Activated T-cell treated with anti-CD3 and anti-CD28 coated beads for 4 hours (primary cell): Measurements from ENCODE around the gene TBC1D8B.
"Not testable (repeated sequence)": the region's sequence is repeated elsewhere in the genome, so short reads cannot be mapped to it uniquely, and the experiment has no call there.

Experiments used
- DNase-seq: peaks from one replicate; pipeline ENCODE4 v3.0.0-alpha.2; 2020

The TBC1D8B gene

DNA sequence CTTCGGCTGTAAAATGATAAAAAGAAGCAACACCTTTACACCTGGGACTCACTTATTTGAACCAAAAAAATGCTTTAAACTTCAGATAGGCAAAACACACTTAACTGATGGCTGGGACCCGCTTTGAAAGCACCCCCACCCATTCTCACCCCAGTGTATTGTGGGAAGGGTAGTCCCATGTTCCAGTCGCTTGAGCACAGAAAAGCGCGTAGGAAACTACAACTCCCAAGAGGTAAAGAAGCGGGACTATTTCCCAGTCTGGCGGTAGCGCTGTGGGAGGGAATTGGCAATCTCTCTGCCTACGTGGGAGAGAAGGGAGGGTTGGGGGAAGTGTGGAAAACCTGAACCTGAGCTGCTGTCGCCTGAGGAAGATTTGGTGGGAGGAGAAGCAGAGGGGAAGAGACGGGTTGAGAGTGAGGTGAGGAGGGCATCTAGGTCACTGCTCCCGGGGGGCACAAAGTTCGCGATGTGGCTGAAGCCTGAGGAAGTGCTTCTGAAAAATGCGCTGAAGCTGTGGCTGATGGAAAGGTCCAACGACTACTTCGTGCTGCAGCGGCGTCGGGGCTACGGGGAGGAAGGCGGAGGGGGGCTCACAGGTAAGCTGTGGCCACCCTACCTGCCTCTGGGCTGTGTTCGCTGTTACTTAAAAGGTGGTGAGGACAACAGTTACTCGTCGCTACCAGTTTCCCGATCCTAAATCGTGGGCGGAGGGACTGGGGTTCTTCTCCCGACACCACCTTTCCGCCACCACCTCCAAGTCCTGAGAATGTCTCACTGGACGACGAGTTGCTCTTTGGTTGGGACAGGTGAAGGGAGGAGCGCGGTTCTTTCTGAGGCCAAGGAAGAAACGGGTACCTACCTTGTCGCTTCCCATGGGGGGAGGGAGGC, at the start of gene TBC1D8B:
TBC1D8B (plus strand) TSS at position 286 of the 888 bp plus-strand sequence; CDS start at position 467, 181 bp downstream.
- DNase-seq = no peak

GRCh38 chrX:106769288-106769687, 33.2 kb upstream of the TBC1D8B start:
- DNase-seq = not testable (repeated sequence)

DNA sequence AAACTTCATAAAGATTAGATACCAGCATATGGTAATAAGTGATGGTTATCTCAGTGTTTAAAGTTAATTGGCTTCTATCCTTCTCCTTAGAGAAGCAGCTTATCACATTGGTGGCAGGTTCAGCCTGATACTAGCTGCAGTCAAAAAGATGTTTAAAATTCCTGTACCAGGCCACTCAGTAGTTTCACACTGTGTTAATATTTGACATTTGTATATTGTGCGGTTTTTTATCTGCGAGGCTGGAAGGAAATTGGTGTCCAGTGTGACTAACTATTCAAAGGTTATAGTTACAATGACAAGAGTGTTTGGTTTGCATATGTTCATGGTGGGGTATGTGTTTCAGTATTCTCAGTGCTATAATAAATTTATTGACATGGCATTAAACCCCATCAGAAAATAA, 27.5 kb upstream of the TBC1D8B start:
- DNase-seq = no peak

GRCh38 chrX:106780264-106780663, 22.2 kb upstream of the TBC1D8B start:
- no peak for DNase-seq

DNA sequence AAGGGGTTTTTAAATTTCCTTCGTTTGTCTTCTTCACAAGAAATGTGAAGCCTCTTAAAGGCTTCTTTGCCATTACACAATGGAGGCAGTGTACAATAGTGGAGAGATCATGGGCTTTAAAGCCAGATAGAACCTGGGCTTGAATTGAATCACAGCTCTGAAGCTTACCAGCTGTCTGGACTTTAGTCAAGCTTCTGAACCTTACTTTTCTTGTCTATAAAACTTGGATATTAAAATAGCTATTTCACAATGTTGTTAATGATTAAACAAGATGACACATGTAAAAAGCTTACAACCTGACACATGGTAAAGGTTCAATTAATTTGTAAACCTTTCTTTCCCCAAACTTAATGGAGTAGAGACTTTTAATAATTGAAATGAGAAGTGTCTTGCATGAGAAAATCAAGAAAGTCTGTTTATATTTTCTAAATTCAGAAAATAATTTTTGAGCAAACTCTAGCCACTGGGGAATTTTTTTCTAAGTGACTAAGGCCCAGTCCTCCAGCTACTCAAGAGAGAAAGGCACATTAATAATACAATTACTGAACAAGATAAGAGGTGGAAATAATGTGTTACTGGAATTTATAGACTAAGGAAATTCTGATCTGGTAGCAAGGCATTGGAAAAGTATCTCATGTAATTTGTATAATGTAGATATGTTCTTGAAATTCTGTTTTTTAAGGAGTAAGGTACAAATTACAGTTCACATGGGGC, 21.7 kb upstream of the TBC1D8B start:
- no peak for DNase-seq

DNA sequence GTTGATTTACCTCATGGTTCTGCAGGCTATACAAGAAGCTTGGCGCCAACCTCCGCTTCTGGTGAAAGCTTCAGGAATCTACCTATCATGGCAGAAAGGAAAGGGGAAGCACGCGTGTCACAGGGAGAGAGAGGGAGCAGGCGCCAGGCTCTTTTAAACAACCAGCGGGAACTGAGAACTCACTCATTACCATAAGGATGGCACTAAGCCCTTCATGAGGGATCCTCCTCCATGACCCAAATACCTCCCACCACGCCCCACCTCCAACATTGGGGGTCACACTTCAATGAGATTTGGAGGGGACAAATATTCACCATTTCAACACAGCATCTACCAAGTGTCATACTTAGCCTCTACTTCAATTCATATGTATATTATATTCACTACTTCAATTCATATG, 18.8 kb upstream of the TBC1D8B start:
- no peak for DNase-seq

DNA sequence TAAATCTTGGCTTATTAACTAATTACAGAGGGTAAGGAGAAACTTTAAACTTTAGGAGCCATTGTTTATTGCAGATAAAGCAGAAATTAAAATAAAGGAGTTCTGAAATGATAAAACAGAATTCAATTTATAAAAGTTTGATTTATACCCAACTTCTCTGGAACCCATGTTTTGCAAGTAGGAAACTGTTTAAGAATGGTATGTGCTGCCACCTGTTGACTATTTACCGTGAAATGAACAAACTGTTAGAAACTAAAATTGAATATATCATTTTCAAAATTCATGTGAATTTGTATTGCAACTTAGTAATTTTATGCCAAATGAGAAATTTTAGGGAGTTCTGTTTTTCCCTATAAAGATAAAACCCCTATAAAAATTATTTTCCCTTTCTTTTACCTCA, 11.0 kb upstream of the TBC1D8B start:
- DNase-seq = no peak

DNA sequence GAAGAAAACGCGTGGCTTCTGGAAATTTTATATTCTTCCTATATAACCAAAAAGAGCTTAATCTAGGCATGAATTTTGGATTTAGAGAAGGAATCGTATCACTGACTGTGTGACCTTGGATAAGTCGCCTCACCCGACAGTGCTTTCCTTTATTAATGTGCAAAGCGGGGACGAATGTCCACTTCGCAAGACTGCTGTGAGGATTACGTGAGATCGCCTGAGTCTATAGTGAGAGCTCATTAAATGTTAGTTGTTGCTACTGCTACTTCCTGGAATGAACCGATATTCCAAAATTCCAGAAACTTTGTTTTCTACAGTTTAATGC, 448 bp upstream of the TBC1D8B start:
- no peak for DNase-seq

DNA sequence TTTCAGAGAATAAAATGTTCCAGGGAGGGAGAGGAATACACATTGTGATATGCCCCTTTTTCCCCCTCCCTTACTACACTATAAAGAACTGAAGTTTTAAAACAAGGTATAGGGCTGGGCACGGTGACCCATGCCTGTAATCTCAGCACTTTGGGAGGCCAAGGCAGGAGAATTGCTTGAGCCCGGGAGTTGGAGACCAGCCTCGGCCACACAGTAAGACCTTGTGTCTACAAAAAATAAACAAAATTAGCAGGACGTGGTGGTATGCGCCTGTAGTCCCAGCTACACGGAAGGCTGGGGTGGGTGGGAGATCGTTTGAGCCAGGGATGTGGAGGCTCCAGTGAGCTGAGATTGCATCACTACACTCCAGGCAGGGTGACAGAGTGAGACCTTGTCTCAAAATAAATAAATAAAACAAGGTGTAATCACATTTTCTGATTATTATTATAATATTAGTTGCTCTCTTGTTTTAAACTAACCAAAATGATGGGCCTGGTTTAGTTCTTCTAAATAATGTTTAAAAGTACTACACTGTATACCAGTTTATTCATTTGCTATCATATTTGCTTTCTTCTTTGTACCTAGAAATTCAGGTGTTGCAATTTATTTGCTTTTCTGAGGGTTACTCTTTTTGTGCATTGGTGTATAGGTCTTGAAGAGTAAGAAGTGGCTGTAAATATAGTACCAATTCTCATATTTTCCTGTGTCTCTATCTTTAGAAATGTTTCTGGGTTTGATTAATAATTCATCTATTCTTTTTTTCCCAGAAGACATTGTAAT, 8.8 kb downstream of the TBC1D8B start:
- DNase-seq = no peak

DNA sequence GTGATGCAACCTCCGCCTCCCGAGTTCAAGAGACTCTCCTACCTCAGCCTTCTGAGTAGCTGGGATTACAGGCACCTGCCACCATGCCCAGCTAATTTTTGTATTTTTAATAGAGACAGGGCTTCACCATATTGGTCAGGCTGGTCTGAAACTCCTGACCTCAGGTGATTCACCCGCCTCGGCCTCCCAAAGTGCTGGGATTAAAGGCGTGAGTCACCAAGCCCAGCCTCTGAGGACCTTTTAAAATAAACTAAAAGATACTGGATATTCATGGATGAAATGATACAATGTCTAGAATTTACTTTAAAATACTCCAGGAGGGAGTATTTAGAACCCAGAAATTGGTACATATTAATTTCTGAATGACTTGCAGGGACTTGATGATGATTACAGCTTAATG, 10.5 kb downstream of the TBC1D8B start:
- DNase-seq = not testable (repeated sequence)

GRCh38 chrX:106814093-106814492, 11.6 kb downstream of the TBC1D8B start:
- DNase-seq = not testable (repeated sequence)

GRCh38 chrX:106862972-106863688, 60.7 kb downstream of the TBC1D8B start:
- no peak for DNase-seq

- DNase-seq = no peak
Observed at GRCh38 chrX:106863697-106864096, 61.2 kb downstream of the TBC1D8B start.

DNA sequence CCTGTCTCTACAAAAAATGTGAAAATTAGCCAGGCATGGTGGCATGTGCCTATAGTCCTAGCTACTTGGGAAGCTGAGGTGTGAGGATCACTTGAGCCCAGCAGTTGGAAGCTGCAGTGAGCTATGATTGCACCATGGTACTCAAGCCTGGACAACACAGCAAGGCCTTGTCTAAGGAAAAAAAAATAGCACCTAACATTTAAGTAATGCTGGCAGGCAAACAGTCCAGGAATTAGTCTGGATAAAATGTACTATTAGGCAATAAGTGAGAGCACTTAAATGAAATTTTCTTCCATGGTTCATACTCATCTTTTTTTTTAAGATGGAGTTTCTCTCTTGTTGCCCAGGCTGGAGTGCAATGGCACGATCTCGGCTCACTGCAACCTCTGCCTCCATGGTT, 70.3 kb downstream of the TBC1D8B start:
- not testable (repeated sequence) for DNase-seq

DNA sequence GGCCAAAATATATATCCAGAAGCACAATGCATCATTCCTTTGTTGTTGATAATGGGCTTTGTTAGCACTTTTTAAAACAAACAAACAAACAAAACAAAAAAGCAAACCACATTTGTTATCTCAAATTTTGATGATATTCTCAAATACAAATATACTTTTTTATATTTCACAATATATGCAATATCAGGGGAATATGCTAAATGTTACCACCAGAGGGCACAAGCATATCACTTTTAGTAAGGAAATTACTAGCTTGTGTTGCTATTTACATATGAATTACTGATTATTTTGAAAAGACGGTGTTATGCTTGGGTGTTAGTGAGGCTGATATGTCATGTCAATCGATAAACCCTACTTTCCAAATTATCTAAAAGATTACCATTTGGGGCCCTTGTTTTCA, 71.6 kb downstream of the TBC1D8B start:
- DNase-seq = no peak

DNA sequence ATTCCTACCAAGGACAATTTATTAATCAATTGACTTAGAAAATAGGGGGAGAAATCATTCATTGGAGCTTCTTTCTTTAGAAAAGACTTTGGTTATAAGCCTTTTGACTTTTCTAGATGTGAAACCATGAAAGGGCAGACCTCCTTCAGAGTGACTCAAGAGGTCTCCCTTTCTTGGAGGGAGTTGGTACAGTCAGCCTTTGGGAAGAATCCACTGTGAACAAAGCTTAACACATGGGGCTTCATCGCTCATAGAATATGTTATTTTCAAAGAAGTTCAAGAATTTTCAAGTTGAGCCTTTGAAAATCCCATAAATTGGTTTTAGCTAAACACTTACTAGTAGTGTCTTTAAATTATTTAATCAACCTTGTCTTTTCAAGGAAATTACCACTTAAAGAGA, 72.7 kb downstream of the TBC1D8B start:
- DNase-seq = no peak

GRCh38 chrX:106889468-106889867, 87.0 kb downstream of the TBC1D8B start:
- no peak for DNase-seq

DNA sequence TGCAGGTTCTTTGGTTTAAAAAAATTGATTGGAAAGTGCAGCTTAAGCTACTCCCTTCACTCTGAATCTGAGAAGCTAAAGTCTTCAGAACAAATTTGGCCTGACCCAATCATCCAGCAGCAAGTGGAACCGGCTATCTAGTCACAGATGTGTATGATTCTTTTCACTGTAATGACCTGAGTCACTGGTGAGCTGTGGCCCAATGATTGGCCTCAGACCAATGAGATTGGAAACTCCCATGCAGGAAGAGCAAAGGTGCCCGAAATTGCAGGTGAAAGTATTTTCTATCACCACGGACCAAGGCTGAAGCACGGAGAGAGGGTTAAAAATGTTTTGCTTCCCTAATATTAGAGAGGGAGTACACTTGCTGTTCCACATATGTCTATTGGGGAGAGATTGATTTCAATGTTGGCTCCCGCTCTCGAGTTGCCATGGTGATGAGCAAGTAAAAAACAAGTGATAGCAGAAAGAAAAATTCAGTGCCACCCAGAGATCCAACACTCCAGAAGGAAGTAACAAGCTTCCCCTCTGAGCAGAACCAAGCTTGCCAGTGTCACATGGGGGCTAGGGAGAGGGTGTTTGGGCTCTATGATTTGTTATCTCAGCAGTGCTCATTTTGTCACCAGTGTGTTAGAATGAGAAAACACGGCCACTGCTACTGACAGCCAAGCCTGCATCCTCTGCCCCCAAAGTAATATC, 89.4 kb downstream of the TBC1D8B start:
- DNase-seq = no peak

DNA sequence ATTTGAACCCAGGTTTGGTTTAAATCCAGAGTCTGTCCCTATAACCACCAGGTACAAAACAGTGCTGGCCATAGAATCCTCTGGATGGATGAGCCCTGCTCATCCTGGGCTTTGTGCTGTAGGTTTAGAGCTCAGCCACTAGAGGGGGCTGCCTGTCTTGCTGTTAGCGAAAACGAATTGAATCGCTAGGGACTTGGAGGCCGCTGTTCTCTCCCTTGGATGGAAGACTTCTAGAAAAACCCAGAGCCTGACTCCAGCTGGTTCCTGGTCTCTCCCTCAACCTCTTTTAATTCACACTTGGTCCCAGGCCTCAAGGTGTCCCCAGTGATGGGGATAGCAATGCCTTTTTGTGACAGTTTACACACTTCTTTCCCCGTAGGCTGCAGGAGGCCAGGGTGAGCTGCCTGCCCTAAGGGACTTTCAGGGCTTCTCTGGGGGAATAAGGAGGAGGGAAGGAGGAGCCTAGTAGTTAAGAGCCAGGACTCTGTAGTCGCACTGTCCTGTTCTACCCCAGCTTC, 92.0 kb downstream of the TBC1D8B start:
- peak; percentile 17 for DNase-seq

- no peak for DNase-seq
Observed at GRCh38 chrX:106894978-106895452, 92.5 kb downstream of the TBC1D8B start.

DNA sequence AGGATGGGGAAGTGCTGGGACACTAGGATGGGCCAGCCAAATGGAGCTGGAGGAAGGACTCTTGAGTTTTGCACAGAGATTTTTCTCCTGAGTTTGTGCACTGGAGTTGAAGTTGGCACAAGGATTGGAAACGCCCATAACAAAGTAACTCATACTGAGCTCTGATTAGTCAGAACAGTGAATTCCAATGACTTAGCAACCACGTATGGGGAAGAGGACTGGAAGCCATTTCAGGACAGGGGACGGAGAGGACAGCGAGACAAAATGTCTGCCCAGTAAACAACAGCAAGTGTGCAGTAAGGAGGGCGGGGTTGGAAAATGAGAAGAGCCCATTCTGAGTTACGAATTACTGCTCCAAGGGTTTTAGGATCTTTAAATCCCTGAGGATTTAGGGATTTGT, 94.8 kb downstream of the TBC1D8B start:
- DNase-seq = no peak

DNA sequence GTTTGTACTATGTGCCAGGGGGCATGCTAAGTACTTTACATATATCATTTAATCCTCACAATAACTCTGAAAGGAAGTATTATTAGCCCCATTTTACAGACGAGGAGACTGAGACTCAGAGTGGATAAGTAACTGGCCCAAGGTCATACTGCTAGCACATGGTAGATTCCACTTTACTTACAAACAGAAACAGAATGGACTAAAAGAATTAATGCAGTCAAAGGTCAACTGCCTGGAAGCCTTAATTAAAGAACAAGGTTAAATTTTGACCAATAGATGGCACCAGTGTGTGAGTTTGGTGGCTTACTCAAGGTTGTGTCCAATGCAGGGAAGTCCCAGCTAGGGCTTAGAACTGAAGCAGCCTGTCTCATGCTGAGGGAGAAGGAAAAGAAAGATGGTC, 96.0 kb downstream of the TBC1D8B start:
- DNase-seq = no peak
